ENCODE results near the gene PCYT2. TPM values are rescaled to one million over a fixed set of nuclear protein-coding genes. Genes with fewer than 3 reads are reported as not detected.
A peak's percentile ranks its signal among the peaks of the same experiment; 100 is the strongest.

PCYT2 gene
- total RNA-seq, 4 donors from 2014 or later = 36.0 to 64.9 (median 46.6) TPM

DNA sequence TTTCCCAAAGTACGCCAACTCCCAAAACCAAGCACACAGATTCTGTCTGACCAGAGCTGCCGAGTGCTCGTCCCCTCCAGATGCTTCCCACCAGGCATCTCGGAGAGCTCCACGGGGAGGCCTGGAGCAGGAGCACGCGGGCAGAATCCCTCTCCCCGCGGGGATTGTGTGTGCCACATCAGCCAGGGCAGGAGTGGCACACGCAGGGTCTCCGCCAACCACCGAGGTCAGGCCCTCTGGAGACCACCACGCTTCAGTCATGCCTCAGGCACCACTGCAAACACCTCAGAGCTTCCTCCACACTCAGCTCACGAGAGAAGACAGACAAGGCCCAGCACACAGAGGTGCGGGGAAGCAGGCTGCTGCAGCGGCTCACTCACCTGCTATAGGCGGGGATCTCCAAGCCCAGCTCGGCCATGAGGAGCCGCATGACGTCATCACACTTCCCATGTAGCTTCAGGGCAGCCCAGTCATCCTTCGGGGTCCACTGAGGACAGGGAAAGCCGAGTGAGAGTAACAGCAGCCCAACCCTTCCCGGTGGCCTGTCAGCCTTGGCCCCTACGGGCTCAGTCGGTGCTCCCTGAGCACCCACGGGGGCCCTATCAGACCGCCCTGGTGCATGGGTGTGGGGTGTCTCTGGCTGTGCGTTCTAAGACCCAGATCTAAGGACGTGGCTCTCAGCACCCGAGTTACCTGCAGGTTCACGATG, 2.3 kb upstream of the PCYT2 start:
- Histone ChIP-seq H3K27ac (no peak overlapping the region), H3K36me3 (peaks cover 0 to 52% (median 11%) of the 10 kb centered on the region in 3 donors), H3K27me3 (no peaks in the 10 kb centered on the region), H3K4me3 (no peak overlapping the region), H3K9me3 (no peaks in the 10 kb centered on the region), H3K4me1 (peaks cover 0 to 45% (median 30%) of the 10 kb centered on the region in 4 donors)
- TF ChIP-seq POLR2A (IDR thresholded peaks at IDR 0.05) (no peak), EP300 (IDR thresholded peaks at IDR 0.05) (no peak)
- TF ChIP-seq, protein P1, sequence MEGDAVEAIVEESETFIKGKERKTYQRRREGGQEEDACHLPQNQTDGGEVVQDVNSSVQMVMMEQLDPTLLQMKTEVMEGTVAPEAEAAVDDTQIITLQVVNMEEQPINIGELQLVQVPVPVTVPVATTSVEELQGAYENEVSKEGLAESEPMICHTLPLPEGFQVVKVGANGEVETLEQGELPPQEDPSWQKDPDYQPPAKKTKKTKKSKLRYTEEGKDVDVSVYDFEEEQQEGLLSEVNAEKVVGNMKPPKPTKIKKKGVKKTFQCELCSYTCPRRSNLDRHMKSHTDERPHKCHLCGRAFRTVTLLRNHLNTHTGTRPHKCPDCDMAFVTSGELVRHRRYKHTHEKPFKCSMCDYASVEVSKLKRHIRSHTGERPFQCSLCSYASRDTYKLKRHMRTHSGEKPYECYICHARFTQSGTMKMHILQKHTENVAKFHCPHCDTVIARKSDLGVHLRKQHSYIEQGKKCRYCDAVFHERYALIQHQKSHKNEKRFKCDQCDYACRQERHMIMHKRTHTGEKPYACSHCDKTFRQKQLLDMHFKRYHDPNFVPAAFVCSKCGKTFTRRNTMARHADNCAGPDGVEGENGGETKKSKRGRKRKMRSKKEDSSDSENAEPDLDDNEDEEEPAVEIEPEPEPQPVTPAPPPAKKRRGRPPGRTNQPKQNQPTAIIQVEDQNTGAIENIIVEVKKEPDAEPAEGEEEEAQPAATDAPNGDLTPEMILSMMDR (IDR thresholded peaks at IDR 0.05) = no peak
- WGBS, 2 donors = 93 to 95% methylated on average over 26 to 31 of the region's 31 CpGs
- DNase-seq (ENCODE audit: low spot score in 2 of 2) = no peak

DNA sequence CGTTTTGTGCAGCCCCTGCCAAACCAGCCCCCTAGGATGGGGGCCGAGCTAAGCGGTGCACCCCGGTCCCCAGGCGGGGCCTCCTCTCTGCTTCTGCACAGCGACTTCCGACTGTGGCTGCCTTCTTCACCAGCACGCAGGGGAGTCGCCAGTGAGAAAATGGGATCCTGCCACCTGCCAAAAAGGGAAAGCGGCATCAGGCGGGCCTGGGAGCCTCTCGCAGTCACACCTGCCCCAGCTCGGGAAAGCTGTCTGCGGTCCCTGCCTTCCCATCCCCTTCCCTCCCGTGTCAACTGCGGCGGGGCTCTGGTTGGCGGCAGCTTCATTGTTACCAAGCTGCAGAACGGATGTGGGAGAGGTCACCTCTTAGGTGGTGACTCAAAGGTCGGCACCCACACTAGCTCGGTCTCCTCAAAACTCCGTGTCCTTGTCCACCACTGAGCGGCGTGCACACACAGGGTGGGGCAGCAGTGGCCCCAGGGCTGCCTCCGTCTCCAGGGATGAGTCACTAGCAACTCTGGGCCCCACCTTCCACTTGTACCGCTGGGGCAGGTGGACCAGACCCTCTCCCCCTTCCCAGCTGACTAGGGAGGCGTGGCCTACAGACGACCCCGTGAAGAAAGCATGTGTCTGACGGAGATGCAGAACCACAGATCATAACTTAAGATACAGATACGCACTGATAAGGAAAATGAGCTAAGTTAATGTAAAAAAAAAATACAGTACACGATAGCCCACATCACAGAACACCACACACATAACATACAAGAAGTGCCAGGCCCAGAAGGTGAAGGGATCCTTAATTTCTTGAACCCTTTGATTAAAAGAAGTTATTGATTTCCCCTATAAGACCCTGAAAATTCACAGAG, 1.5 kb upstream of the PCYT2 start:
- TF ChIP-seq EP300 (IDR thresholded peaks at IDR 0.05) (no peak), POLR2A (IDR thresholded peaks at IDR 0.05) (no peak)
- TF ChIP-seq, protein P1 (IDR thresholded peaks at IDR 0.05) = no peak
- 90 to 95% methylated on average over 28 of the region's 32 CpGs for WGBS, 2 donors
- no peaks in the 10 kb centered on the region for H3K27me3 ChIP-seq
- H3K9me3 ChIP-seq = no peaks in the 10 kb centered on the region
- H3K27ac ChIP-seq = peak overlapping the region in 2 of 4 donors; percentile 92 to 95
- peaks cover 0 to 40% (median 25%) of the 10 kb centered on the region in 4 donors for H3K4me1 ChIP-seq
- peaks cover 0 to 60% (median 11%) of the 10 kb centered on the region in 3 donors for H3K36me3 ChIP-seq
- DNase-seq (ENCODE audit: low spot score in 2 of 2) = no peak
- H3K4me3 ChIP-seq = no peak overlapping the region

DNA sequence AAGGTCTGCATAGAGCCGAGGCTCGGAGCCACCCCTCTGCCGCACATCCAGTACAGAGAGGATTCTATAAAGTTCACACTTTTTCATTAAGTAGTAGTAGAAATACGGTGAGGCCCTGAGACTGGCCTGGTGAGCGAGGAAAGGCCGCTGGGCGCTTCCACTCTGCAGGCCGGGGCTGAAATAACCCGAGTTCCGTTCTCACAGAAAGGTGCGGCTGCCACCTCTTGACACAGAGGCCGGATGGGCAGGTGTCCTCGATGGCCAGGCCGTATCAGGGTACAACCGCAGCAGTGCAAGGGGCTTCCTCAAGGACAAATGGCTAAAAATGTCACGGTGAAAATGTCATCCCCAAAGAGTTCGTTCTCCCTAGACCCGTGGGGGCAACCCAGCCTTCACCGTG, 770 bp upstream of the PCYT2 start:
- H3K27ac ChIP-seq = peak overlapping the region; percentile 65 to 95 (median 82)
- 90 to 91% methylated on average over 19 of the region's 19 CpGs for WGBS, 2 donors
- H3K4me1 ChIP-seq = peaks cover 0 to 35% (median 20%) of the 10 kb centered on the region in 4 donors
- peak overlapping the region in 1 of 4 donors; percentile 28 for H3K4me3 ChIP-seq
- DNase-seq (ENCODE audit: low spot score in 2 of 2) = no peak
- TF ChIP-seq POLR2A (IDR thresholded peaks at IDR 0.05) (no peak), EP300 (IDR thresholded peaks at IDR 0.05) (no peak)
- TF ChIP-seq, protein P1 (IDR thresholded peaks at IDR 0.05) = no peak
- no peaks in the 10 kb centered on the region for H3K27me3 ChIP-seq
- no peaks in the 10 kb centered on the region for H3K9me3 ChIP-seq
- peaks cover 0 to 67% (median 11%) of the 10 kb centered on the region in 3 donors for H3K36me3 ChIP-seq

DNA sequence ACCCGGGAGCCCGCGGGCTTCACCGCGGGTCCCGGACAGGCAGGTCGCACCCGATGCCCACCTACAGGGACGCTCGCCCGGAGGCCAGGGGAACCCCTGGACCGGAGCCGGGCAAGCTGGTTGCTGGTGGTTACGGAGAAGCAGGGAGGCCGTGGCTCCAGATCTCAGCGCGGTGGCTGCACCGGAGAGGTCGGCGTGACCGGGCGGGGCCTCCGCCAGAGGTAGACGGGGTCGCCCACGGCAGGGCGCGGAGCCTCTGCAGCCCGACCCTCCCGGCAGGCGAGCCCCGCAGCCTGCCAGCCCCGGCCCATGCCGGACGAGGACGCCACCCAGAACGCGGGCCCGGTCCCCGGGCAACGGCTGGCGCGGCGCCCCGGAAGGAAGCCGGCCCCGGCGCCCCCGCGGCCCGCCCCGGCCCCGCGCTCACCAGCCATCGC, 341 bp downstream of the PCYT2 start:
- Histone ChIP-seq H3K9me3 (no peaks in the 10 kb centered on the region), H3K4me3 (peak overlapping the region; percentile 71 to 89 (median 77)), H3K36me3 (peaks cover 0 to 77% (median 11%) of the 10 kb centered on the region in 3 donors), H3K4me1 (peaks cover 0 to 25% (median 15%) of the 10 kb centered on the region in 4 donors), H3K27me3 (no peaks in the 10 kb centered on the region), H3K27ac (peak overlapping the region; percentile 50 to 84 (median 78))
- TF ChIP-seq POLR2A (IDR thresholded peaks at IDR 0.05) (no peak), EP300 (IDR thresholded peaks at IDR 0.05) (no peak)
- TF ChIP-seq, protein P1 (IDR thresholded peaks at IDR 0.05) = no peak
- no peak for DNase-seq (ENCODE audit: low spot score in 2 of 2)
- WGBS, 2 donors = 1% methylated on average over 21 of the region's 55 CpGs; no CpG with 5 or more reads in 1 of the 2 donors
